Kidney glomerular epithelial cell (primary cell): ENCODE results near the gene DMPK.
"Not testable (repeated sequence)": the region's sequence is repeated elsewhere in the genome, so short reads cannot be mapped to it uniquely, and the experiment has no call there.

Source experiments
- DNase-seq: peaks from one replicate; lab custom pipeline; 2025; lab: John Stamatoyannopoulos, UW

DMPK gene

DNA sequence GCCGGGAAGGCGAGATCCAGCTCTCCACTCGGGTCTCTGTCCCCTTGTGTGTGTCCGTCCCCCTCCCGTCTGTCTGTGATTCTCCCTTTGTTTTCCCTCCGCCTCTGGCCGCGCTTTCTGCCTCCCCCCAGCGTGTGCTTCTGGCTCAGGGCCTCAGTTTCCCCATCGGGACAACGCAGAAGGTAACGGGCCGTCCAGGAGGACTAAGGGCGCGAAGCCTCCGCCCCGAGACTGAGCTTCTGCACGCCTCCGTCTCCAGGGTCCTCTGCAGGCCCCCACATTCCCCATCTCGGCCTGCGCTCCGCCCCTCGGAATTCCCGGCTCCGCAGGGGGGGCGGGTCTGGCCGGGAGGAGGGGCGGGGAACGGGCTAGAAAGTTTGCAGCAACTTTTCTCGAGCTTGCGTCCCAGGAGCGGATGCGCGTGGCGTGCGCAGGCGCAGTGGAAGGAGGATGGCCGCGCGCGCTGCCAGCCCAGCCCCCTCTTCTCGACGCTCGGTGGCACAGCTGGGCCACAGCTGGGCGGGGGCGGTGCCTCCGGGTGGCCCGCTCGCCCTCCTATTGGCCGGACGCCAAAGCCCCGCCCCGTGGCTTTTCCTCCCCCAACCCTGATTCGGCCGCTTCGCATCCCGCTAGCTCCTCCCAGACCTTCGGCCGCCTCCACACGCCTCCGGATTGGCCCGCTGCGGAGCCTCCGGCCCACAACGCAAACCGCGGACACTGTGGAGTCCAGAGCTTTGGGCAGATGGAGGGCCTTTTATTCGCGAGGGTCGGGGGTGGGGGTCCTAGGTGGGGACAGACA is 13.1 kb downstream of the DMPK start, which contains the start of gene SIX5:
Gene SIX5, minus strand, starts transcription at position 269 of the 799 bp plus-strand sequence. CDS start 408 bp downstream, outside the sequence.
- DNase-seq, result peak; percentile 89

DNA sequence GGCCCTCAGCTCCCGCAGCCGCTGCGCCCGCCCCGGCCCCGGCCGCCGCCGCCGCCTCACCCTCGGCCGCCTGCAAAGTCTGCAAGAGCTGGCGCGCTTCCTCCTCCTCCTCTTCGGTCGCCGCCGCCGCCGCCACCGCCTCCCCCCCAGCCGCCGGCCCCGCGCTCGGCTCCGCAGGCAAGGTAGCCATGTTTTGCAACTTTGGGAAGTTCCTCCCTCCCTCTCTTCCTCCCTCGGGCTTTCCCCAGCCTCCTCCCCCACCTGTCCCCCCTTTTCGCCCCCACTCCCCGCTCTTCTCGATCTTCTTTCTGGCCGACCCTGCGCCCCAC is 13.7 kb downstream of the DMPK start:
- no peak for DNase-seq

DNA sequence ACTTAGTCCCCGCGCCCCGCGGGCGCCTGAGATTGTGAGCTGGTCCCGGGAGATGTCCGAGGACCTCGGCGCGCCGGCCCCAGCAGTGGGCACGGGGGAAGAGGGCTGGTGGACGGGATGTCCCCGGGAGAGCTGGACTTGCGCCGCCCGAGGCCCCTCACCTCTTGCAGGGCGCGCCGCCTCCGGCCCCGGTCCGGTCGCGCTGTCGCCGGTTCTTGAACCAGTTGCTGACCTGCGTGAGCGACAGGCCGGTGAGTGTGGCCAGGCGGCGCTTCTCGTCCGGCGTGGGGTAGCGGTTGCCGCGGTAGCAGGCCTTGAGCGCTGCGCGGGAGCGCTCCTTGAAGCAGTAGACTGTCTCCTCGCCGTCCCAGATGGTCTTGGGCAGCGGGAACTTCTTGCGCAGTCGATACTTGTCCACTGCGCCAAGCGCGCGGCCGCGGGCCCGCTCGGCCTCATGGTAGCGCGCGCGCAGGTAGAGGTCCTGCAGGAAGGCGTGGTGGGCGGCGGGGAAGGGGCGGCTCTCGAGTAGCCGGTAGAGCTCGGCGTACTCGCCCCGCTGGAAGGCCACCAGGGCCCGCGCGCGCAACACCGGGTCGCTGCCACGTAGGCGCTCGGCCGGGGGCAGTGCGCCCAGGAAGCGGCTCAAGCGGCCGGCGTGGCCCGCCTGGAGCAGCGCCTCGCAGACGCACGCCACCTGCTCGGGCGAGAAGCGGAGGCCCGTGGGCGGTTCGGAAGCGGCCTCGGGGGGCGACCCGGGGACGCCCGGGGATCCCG is 14.2 kb downstream of the DMPK start:
- DNase-seq, result peak; percentile 11

DNA sequence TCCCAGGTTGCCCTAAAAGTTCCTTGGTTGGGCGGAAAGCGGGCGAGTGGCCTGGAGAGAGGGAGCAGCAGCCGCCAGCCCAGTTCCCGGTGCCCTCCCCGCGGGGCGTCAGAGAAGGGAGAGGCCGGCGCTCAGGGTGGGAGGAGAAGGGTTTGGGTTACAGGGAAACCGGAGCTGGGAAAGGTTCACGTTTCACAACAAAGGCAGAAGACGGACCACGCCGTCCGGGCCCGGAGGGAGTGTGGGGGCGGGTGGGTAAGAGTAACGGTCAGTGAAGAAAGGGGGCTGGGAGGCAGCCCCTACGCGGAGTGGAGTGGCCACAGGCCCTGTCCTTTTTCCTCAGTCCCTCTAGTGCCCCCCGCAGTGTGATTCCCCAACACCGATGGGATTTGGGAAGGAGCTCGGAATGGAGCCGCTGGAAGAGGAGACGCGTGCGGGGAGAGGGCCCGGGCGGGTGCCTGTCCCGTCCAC is 14.8 kb downstream of the DMPK start:
- peak; percentile 30 for DNase-seq

- DNase-seq, result no peak
These were observed 15.4 kb downstream of the DMPK start for GRCh38 chr19:45766869-45767346.

GRCh38 chr19:45766296-45766868 is 15.9 kb downstream of the DMPK start:
- no peak for DNase-seq

DNA sequence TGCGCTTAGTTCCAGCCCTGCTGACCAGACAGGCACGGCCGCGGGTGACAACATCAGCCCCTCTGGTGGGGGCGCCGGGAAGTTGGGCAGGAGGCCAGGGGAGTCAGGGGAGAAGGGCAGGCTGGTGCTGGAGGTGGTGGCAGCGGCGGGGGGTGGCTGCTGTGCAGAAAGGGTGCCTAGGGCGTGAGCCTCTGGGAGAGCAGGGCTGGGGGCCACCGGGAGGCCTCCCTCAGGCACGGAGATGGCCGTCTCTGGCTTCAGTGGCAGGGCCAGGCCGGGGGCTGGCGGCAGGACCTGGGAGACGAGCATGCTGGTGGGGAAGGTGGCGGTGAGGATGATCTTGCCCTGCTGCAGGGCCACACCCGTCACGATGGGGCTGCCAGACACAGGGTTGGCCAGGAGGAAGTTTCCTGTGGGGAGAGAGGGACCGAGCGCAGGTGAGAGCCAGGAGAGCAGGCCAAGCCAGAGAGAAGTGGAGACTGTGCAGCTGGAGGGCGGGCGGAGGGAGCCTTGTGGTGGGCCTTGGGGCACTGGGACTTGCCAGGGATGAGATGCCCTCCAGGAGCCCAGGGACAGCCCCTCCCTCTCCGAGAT is 16.5 kb downstream of the DMPK start:
- no peak for DNase-seq

GRCh38 chr19:45764945-45765701 is 17.2 kb downstream of the DMPK start:
- no peak for DNase-seq

DNA sequence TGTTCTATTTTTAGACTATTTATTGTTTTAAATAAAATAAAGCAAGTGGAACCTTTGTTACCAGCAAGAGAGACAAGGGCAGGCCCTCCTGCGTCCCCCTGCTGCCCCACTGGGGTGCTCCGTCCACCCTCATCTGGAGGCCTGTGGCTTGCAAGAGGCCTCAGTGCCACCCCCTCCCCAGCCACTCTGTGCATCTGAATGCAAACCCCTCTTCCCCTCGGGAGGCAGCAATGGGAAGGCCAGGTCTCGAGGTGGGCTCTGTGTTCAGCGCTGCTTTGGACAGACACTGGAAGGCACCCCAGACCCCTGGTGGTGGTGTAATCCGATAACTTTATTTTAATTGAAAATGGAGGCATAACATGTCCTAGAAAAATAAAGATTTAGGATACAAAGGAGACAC is 17.8 kb downstream of the DMPK start:
- no peak for DNase-seq

DNA sequence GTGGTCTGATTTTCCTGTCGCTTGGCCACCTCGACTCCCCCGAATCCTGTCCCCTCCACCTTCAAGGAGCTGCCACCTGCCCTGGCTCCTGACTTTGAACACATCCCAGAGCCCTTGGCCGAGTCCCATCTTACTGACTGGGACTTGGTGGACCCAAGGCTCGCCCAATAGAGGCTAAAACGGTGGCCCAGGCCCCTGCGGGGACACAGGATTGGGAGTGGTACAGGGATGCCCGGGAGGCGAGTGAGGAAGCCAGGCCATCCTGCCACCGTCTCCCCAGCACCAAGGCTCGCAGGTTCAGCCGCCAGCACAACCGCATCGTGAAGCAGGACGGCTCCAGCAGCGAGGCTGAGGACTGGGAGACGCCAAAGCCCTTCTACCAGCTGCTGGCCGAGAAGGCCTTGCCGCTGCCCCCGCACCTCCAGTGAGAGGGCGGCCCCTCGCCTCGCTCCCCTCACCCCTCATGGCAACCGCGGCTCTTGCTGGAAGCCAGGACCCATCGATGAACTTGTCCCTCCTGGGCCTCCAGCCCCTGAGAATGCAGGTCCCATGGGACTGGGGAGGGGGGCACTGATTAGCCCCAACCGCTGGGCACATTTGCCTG is 18.5 kb downstream of the DMPK start:
- DNase-seq, result no peak

DNA sequence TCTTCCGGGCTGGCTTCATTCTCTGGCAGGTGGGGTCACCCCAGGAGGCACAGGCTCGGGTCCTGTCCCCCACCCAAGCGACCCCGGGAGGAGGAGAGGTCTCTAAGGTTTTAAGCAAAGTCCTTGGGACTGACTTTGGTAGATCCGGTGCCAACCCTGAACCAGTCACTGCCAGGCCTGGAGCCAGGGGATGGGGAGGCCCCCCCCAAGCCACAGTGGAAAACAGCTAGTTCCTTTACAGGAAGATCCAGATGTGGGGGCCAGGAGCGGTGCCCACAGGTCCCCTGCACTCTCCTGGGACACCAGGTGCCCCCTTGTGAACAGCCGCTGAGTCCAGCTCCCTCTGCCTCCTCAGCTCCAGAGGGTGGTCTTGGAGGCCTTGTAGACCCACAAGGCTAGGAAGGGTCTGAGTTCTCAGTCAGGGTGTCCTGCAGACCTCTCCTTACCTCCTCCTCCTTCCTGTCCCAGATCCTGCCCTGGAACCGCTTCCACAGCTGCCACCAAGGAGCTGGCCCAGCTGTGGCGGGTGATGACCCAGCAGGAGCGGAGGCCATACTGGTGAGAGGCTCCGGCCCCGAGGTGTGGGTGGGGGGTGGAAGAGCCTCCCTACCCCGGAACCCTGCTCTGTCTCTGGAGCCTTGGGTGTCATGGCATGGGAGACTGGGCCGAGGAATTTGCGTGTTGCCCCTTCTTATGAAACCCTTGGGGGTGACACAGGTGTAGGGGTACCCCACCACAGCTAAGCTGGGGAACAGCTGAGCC is 19.2 kb downstream of the DMPK start:
- no peak for DNase-seq

GRCh38 chr19:45761714-45762113 is 20.6 kb downstream of the DMPK start:
- no peak for DNase-seq

DNA sequence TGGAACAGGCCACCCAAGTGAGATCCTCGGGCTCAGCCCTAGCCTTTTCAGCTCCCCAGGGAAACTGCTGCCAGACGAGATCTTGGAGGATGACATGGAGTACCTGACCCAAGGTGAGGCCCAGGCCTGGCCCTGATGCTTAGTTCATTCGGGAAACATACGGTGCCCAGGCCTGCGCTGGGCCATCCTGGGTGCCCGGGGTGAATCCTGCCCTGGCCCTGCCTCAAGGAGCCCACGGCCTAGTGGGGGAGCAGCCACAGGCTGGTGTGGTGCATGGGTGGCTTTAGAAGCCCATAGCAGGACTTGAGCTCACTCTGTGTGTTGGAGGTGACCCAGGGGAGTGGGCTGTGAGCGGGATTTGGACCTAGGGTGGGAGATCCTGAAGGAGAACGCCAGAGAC is 23.4 kb downstream of the DMPK start:
- DNase-seq, result no peak

- DNase-seq, result no peak
These were observed 24.6 kb downstream of the DMPK start for GRCh38 chr19:45757695-45758094.

- no peak for DNase-seq
These were observed 28.0 kb downstream of the DMPK start for GRCh38 chr19:45754323-45754722.

DNA sequence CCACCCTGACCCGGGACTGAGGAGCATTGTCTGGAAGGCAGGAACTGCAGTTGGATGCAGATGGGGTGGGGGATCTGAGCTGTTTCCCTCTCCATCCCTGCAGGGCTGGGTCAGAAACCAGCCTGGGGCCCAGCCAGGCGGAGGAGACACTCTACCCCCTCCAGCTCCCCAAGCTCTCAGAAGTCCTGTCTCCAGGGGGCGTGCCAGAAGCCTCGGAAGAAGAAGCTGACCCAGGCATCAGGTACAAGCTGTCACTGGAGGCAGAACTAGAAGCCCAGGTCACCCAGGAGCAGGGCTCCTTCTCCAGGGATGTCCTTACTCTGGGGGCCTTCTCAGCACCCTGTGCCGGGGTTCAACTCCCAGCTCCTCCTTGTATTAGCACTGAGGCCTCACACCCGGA is 28.7 kb downstream of the DMPK start:
- no peak for DNase-seq

DNA sequence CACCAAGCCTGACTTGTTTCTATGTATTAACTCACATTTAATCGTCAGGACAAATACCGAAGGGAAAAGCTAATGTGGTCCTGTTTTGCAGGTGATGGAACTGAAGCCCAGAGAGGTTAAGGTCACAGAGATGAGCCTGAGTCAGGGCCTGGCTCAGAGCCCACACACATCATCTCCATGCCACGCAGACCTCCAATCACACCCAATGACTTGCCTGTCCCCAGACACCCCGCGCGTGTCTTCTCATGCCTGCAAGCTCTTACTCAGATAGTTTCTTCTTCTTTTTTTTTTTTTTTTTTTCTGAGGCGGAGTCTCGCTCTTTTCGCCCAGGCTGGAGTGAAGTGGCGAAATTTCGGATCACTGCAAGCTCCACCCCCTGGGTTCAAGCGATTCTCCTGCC is 29.7 kb downstream of the DMPK start:
- no peak for DNase-seq

DNA sequence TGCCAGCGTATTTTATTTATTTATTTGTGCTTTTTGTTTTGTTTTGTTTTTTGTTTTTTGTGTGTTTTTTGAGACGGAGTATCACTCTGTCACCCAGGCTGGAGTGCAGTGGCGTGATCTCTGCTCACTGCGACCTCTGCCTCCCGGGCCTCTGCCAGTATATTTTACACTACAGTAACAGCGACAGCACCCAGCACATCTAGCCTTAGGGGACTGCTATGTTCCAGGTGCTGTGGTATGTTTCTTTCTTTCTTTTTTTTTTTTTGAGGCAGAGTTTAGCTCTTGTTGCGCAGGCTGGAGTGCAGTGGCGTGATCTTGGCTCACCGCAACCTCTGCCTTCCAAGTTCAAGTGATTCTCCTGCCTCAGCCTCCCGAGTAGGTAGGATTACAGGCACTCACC is 30.8 kb downstream of the DMPK start:
- not testable (repeated sequence) for DNase-seq

DNA sequence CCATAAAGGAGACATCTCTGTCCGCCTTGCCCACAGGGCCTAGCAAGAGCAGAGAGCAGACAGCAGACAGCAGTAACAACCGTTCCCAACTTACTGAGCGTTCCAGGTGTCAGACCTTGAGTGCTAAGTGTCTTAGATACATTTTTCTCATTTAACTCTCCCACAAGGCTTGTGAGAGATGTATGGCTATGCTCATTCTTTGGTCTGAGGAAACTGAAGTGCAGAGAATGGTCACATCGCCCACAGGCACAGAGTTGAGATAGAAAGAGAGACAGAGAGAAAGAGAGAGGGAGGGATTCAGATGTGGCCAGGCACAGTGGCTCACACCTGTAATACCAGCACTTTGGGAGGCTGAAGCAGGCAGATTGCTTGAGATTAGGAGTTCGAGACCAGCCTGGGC is 34.8 kb downstream of the DMPK start:
- DNase-seq, result no peak

DNA sequence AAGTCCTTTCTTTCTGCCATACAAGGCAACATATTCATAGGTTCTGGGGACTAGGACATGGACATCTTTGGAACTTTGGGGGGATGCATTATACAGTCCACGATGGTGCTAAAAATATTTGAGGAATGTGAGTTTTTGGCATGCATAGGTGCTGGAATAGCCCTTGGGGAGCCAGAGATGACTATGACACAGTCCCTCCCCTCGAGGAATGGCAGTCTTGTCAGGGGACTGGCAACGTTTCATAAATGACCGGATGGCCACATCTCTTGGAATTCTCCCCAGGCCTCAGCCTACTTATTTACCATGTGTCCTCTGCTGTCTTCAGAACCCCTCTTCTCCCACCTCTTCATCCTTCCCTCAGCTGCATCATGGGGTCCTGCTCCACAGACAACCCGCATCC is 35.4 kb downstream of the DMPK start:
- no peak for DNase-seq

DNA sequence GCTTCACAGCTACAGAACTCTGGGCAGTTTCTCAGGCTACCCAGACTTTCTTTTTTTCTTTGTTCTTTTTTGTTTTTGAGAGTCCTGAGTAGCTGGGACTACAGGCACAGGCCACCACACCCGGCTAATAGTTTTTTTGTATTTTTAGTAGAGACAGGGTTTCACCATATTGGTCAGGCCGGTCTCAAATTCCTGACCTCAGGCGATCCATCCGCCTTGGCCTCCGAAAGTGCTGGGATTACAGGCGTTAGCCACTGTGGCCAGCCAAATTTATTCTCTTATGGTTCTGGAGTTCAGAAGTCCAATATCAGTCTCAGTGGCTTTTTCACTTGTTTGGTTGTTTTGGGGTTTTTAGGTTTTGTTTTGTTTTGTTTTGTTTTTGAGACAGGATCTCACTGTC is 36.7 kb downstream of the DMPK start:
- no peak for DNase-seq
